HEK293 (cell line): ENCODE data around the gene CKS1B.

Experiments
- EGR2 ChIP-seq: fragments of 450-650 bp; formaldehyde crosslinking; IDR thresholded peaks from 2 replicates; pipeline ENCODE4 v1.5.1; 2016; ENCODE audit warnings: low read depth, missing biosample characterization, missing genetic modification characterization
- IKZF3 ChIP-seq: fragments of 450-650 bp; IDR thresholded peaks from 2 replicates; pipeline ENCODE4 v1.5.0; 2018; ENCODE audit warnings: missing biosample characterization, mild to moderate bottlenecking, missing genetic modification characterization, moderate library complexity
- KLF7 ChIP-seq: fragments of 450-650 bp; formaldehyde crosslinking; IDR thresholded peaks from 2 replicates; pipeline ENCODE4 v1.5.1; 2016; ENCODE audit warnings: missing biosample characterization, missing genetic modification characterization, borderline replicate concordance
- SP2 ChIP-seq: fragments of 450-650 bp; formaldehyde crosslinking; IDR thresholded peaks from 2 replicates; pipeline ENCODE4 v1.5.1; 2016; ENCODE audit warnings: missing biosample characterization, missing genetic modification characterization
- SP7 ChIP-seq: fragments of 450-650 bp; formaldehyde crosslinking; IDR thresholded peaks from 2 replicates; pipeline ENCODE4 v1.5.1; 2016; ENCODE audit warnings: missing biosample characterization, missing genetic modification characterization
- TCF7L2 ChIP-seq: IDR thresholded peaks from 2 replicates; pipeline ENCODE4 v1.6.1; 2011; ENCODE audit warnings: low read depth, mild to moderate bottlenecking, inconsistent platforms, low read length, moderate library complexity, borderline replicate concordance
- ZBTB48 ChIP-seq: fragments of 450-650 bp; formaldehyde crosslinking; IDR thresholded peaks from 2 replicates; pipeline ENCODE4 v1.5.1; 2016; ENCODE audit warnings: missing biosample characterization, missing genetic modification characterization
- ZFHX2 ChIP-seq: fragments of 450-650 bp; formaldehyde crosslinking; conservative IDR thresholded peaks from 2 replicates; pipeline ENCODE4 v1.5.1; 2016; ENCODE audit warnings: missing biosample characterization, missing genetic modification characterization
- ZNF114 ChIP-seq: fragments of 450-650 bp; formaldehyde crosslinking; IDR thresholded peaks from 2 replicates; pipeline ENCODE4 v1.5.0; 2017; ENCODE audit warnings: missing biosample characterization, missing genetic modification characterization
- ZNF132 ChIP-seq: fragments of 450-650 bp; formaldehyde crosslinking; IDR thresholded peaks from 2 replicates; pipeline ENCODE4 v1.5.1; 2017; ENCODE audit warnings: missing biosample characterization, missing genetic modification characterization, borderline replicate concordance
- ZNF138 ChIP-seq: fragments of 450-650 bp; formaldehyde crosslinking; IDR thresholded peaks from 2 replicates; pipeline ENCODE4 v1.5.1; 2016; ENCODE audit warnings: missing biosample characterization, missing genetic modification characterization, borderline replicate concordance
- ZNF169 ChIP-seq: fragments of 450-650 bp; formaldehyde crosslinking; IDR thresholded peaks from 2 replicates; pipeline ENCODE4 v1.5.1; 2016; ENCODE audit warnings: missing biosample characterization, missing genetic modification characterization
- ZNF175 ChIP-seq: fragments of 450-650 bp; formaldehyde crosslinking; IDR thresholded peaks from 2 replicates; pipeline ENCODE4 v1.5.1; 2016; ENCODE audit warnings: missing biosample characterization, missing genetic modification characterization
- ZNF248 ChIP-seq: fragments of 450-650 bp; formaldehyde crosslinking; IDR thresholded peaks from 2 replicates; pipeline ENCODE4 v1.5.1; 2017; ENCODE audit warnings: missing biosample characterization, missing genetic modification characterization
- ZNF433 ChIP-seq: fragments of 450-650 bp; formaldehyde crosslinking; IDR thresholded peaks from 2 replicates; pipeline ENCODE4 v1.5.1; 2016; ENCODE audit warnings: missing biosample characterization, missing genetic modification characterization, low read depth
- ZNF529 ChIP-seq: fragments of 450-650 bp; formaldehyde crosslinking; IDR thresholded peaks from 2 replicates; pipeline ENCODE4 v1.5.1; 2017; ENCODE audit warnings: missing genetic modification characterization, missing biosample characterization; ENCODE audit not compliant: insufficient replicate concordance
- ZNF530 ChIP-seq: fragments of 450-650 bp; formaldehyde crosslinking; IDR thresholded peaks from 2 replicates; pipeline ENCODE4 v1.5.1; 2016; ENCODE audit warnings: low read depth, missing biosample characterization, missing genetic modification characterization
- ZNF544 ChIP-seq: fragments of 450-650 bp; formaldehyde crosslinking; IDR thresholded peaks from 2 replicates; pipeline ENCODE4 v1.5.0; 2017; ENCODE audit warnings: missing biosample characterization, missing genetic modification characterization
- ZNF560 ChIP-seq: fragments of 450-650 bp; formaldehyde crosslinking; IDR thresholded peaks from 2 replicates; pipeline ENCODE4 v1.5.1; 2017; ENCODE audit warnings: missing biosample characterization, missing genetic modification characterization, borderline replicate concordance
- ZNF596 ChIP-seq: fragments of 450-650 bp; IDR thresholded peaks from 2 replicates; pipeline ENCODE4 v1.5.0; 2018; ENCODE audit warnings: missing biosample characterization, mild to moderate bottlenecking, missing genetic modification characterization, moderate library complexity
- ZNF621 ChIP-seq: fragments of 450-650 bp; formaldehyde crosslinking; IDR thresholded peaks from 2 replicates; pipeline ENCODE4 v1.5.1; 2017; ENCODE audit warnings: missing biosample characterization, missing genetic modification characterization
- ZNF654 ChIP-seq: fragments of 450-650 bp; formaldehyde crosslinking; IDR thresholded peaks from 2 replicates; pipeline ENCODE4 v1.5.1; 2016; ENCODE audit warnings: low read depth, missing biosample characterization, missing genetic modification characterization
- ZNF664 ChIP-seq: fragments of 450-650 bp; formaldehyde crosslinking; IDR thresholded peaks from 2 replicates; pipeline ENCODE4 v1.5.1; 2016; ENCODE audit warnings: missing biosample characterization, missing genetic modification characterization
- ZNF677 ChIP-seq: fragments of 450-650 bp; IDR thresholded peaks from 2 replicates; pipeline ENCODE4 v1.5.0; 2018; ENCODE audit warnings: missing biosample characterization, mild to moderate bottlenecking, missing genetic modification characterization, moderate library complexity
- ZNF692 ChIP-seq: fragments of 450-650 bp; formaldehyde crosslinking; IDR thresholded peaks from 2 replicates; pipeline ENCODE4 v1.5.1; 2016; ENCODE audit warnings: missing biosample characterization, missing genetic modification characterization
- ZNF701 ChIP-seq: fragments of 450-650 bp; formaldehyde crosslinking; IDR thresholded peaks from 2 replicates; pipeline ENCODE4 v1.5.1; 2016; ENCODE audit warnings: missing biosample characterization, missing genetic modification characterization
- ZNF76 ChIP-seq: fragments of 450-650 bp; formaldehyde crosslinking; IDR thresholded peaks from 2 replicates; pipeline ENCODE4; 2016; ENCODE audit warnings: low read depth, missing biosample characterization, missing genetic modification characterization, borderline replicate concordance
- ZSCAN23 ChIP-seq: fragments of 450-650 bp; formaldehyde crosslinking; IDR thresholded peaks from 2 replicates; pipeline ENCODE4 v1.5.1; 2016; ENCODE audit warnings: missing biosample characterization, missing genetic modification characterization
- TF ChIP-seq, protein P1 (sequence below): fragments of 450-650 bp; formaldehyde crosslinking; IDR thresholded peaks from 2 replicates; pipeline ENCODE4 v1.5.1; 2016; ENCODE audit warnings: missing biosample characterization, missing genetic modification characterization
- TF ChIP-seq, protein P2 (sequence below): fragments of 450-650 bp; formaldehyde crosslinking; IDR thresholded peaks from 2 replicates; pipeline ENCODE4 v1.5.1; 2016; ENCODE audit warnings: missing biosample characterization, missing genetic modification characterization
- TF ChIP-seq, protein P3 (sequence below): fragments of 450-650 bp; formaldehyde crosslinking; IDR thresholded peaks from 2 replicates; pipeline ENCODE4 v1.5.1; 2016; ENCODE audit warnings: missing biosample characterization, missing genetic modification characterization
- TF ChIP-seq, protein P4 (sequence below): fragments of 450-650 bp; formaldehyde crosslinking; IDR thresholded peaks from 2 replicates; pipeline ENCODE4 v1.5.1; 2017; ENCODE audit warnings: missing biosample characterization, missing genetic modification characterization

The CKS1B gene

GRCh38 chr1:154936555-154937084, 37.9 kb upstream of the CKS1B start, which contains the start of gene PMVK (continued):
- TF ChIP-seq ZNF433 (tag by site-specific recombination), result no peak
- TF ChIP-seq IKZF3 (tag by site-specific recombination), result peak; percentile 88
- TF ChIP-seq, protein P1, sequence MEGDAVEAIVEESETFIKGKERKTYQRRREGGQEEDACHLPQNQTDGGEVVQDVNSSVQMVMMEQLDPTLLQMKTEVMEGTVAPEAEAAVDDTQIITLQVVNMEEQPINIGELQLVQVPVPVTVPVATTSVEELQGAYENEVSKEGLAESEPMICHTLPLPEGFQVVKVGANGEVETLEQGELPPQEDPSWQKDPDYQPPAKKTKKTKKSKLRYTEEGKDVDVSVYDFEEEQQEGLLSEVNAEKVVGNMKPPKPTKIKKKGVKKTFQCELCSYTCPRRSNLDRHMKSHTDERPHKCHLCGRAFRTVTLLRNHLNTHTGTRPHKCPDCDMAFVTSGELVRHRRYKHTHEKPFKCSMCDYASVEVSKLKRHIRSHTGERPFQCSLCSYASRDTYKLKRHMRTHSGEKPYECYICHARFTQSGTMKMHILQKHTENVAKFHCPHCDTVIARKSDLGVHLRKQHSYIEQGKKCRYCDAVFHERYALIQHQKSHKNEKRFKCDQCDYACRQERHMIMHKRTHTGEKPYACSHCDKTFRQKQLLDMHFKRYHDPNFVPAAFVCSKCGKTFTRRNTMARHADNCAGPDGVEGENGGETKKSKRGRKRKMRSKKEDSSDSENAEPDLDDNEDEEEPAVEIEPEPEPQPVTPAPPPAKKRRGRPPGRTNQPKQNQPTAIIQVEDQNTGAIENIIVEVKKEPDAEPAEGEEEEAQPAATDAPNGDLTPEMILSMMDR (tag by site-specific recombination), result peak; percentile 99
- TF ChIP-seq ZNF530 (tag by site-specific recombination), result no peak
- peak; percentile 83; the same call in 1 of the 2 replicates for TF ChIP-seq ZNF76
- TF ChIP-seq ZNF621 (tag by site-specific recombination), result no peak
- TF ChIP-seq, protein P2, sequence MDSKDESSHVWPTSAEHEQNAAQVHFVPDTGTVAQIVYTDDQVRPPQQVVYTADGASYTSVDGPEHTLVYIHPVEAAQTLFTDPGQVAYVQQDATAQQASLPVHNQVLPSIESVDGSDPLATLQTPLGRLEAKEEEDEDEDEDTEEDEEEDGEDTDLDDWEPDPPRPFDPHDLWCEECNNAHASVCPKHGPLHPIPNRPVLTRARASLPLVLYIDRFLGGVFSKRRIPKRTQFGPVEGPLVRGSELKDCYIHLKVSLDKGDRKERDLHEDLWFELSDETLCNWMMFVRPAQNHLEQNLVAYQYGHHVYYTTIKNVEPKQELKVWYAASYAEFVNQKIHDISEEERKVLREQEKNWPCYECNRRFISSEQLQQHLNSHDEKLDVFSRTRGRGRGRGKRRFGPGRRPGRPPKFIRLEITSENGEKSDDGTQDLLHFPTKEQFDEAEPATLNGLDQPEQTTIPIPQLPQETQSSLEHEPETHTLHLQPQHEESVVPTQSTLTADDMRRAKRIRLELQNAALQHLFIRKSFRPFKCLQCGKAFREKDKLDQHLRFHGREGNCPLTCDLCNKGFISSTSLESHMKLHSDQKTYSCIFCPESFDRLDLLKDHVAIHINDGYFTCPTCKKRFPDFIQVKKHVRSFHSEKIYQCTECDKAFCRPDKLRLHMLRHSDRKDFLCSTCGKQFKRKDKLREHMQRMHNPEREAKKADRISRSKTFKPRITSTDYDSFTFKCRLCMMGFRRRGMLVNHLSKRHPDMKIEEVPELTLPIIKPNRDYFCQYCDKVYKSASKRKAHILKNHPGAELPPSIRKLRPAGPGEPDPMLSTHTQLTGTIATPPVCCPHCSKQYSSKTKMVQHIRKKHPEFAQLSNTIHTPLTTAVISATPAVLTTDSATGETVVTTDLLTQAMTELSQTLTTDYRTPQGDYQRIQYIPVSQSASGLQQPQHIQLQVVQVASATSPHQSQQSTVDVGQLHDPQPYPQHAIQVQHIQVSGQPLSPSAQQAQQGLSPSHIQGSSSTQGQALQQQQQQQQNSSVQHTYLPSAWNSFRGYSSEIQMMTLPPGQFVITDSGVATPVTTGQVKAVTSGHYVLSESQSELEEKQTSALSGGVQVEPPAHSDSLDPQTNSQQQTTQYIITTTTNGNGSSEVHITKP (tag by site-specific recombination), result no peak
- no peak for TF ChIP-seq ZNF654 (tag by site-specific recombination)
- no peak for TF ChIP-seq ZNF529
- no peak for TF ChIP-seq ZNF677 (tag by site-specific recombination)
- peak; percentile 69 for TF ChIP-seq SP2 (tag by site-specific recombination)
- TF ChIP-seq ZNF248 (tag by site-specific recombination), result no peak
- no peak for TF ChIP-seq ZNF560 (tag by site-specific recombination)
- TF ChIP-seq KLF7 (tag by site-specific recombination), result peak; percentile 81; the same call in 1 of the 2 replicates
- peak; percentile 98 for TF ChIP-seq ZBTB48 (tag by site-specific recombination)
- TF ChIP-seq ZNF692 (tag by site-specific recombination), result peak; percentile 100
- no peak for TF ChIP-seq ZFHX2 (tag by site-specific recombination)
- no peak for TF ChIP-seq EGR2
- no peak for TF ChIP-seq ZNF132 (tag by site-specific recombination)
- no peak for TF ChIP-seq ZNF138 (tag by site-specific recombination)
- TF ChIP-seq ZNF596 (tag by site-specific recombination), result no peak
- TF ChIP-seq ZNF664 (tag by site-specific recombination), result no peak
- TF ChIP-seq TCF7L2, result peak; percentile 70; the same call in 1 of the 2 replicates
- TF ChIP-seq ZNF175 (tag by site-specific recombination), result no peak
- no peak for TF ChIP-seq ZNF544 (tag by site-specific recombination)
- TF ChIP-seq, protein P3, sequence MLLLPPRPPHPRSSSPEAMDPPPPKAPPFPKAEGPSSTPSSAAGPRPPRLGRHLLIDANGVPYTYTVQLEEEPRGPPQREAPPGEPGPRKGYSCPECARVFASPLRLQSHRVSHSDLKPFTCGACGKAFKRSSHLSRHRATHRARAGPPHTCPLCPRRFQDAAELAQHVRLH, result peak; percentile 85
- peak; percentile 85 for TF ChIP-seq SP7 (tag by site-specific recombination)
- TF ChIP-seq ZNF169, result no peak
- no peak for TF ChIP-seq ZNF114
- TF ChIP-seq ZSCAN23 (tag by site-specific recombination), result no peak
- no peak for TF ChIP-seq ZNF701 (tag by site-specific recombination)
- TF ChIP-seq, protein P4, sequence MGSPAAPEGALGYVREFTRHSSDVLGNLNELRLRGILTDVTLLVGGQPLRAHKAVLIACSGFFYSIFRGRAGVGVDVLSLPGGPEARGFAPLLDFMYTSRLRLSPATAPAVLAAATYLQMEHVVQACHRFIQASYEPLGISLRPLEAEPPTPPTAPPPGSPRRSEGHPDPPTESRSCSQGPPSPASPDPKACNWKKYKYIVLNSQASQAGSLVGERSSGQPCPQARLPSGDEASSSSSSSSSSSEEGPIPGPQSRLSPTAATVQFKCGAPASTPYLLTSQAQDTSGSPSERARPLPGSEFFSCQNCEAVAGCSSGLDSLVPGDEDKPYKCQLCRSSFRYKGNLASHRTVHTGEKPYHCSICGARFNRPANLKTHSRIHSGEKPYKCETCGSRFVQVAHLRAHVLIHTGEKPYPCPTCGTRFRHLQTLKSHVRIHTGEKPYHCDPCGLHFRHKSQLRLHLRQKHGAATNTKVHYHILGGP (tag by site-specific recombination), result no peak
